Right forelimb (tissue), 1 donor: Measurements from ENCODE around the gene KDM4B.

Experiments
- DNase-seq: peaks from one replicate; pipeline ENCODE4 v3.0.0-alpha.2; 2018

The KDM4B gene

GRCh38 chr19:5074830-5075394, 106.0 kb downstream of the KDM4B start:
- no peak for DNase-seq

GRCh38 chr19:5075597-5075996, 106.7 kb downstream of the KDM4B start:
- DNase-seq: no peak

GRCh38 chr19:5076440-5077208, 107.7 kb downstream of the KDM4B start:
- DNase-seq: no peak

GRCh38 chr19:5077209-5077515, 108.2 kb downstream of the KDM4B start:
- no peak for DNase-seq

GRCh38 chr19:5078182-5078581, 109.3 kb downstream of the KDM4B start:
- DNase-seq: no peak

- no peak for DNase-seq
These were observed 109.8 kb downstream of the KDM4B start for GRCh38 chr19:5078666-5079065.

GRCh38 chr19:5079071-5079774, 110.3 kb downstream of the KDM4B start:
- DNase-seq: no peak

GRCh38 chr19:5080030-5080654, 111.2 kb downstream of the KDM4B start:
- DNase-seq: no peak

- no peak for DNase-seq
These were observed 111.9 kb downstream of the KDM4B start for GRCh38 chr19:5080809-5081208.

- no peak for DNase-seq
These were observed 112.7 kb downstream of the KDM4B start for GRCh38 chr19:5081443-5082161.

- no peak for DNase-seq
These were observed 114.6 kb downstream of the KDM4B start for GRCh38 chr19:5083547-5083965.

GRCh38 chr19:5085566-5085965, 116.7 kb downstream of the KDM4B start:
- DNase-seq: no peak

- DNase-seq: no peak
These were observed 117.3 kb downstream of the KDM4B start for GRCh38 chr19:5086230-5086629.

- no peak for DNase-seq
These were observed 118.0 kb downstream of the KDM4B start for GRCh38 chr19:5086725-5087439.

GRCh38 chr19:5089283-5089682, 120.4 kb downstream of the KDM4B start:
- no peak for DNase-seq

- DNase-seq: no peak
These were observed 121.6 kb downstream of the KDM4B start for GRCh38 chr19:5090465-5091017.

- peak; percentile 64 for DNase-seq
These were observed 122.2 kb downstream of the KDM4B start for GRCh38 chr19:5091018-5091683.

- no peak for DNase-seq
These were observed 123.0 kb downstream of the KDM4B start for GRCh38 chr19:5091684-5092480.

- no peak for DNase-seq
These were observed 123.5 kb downstream of the KDM4B start for GRCh38 chr19:5092481-5092843.

GRCh38 chr19:5093297-5093928, 124.5 kb downstream of the KDM4B start:
- no peak for DNase-seq
